LNCAP (cell line): Measurements from ENCODE around the gene TMEM225B.

ENCODE experiments used
- TF ChIP-seq, protein P1 (sequence below): fragments of 450-650 bp; IDR thresholded peaks from 2 replicates; pipeline ENCODE4 v1.5.1; 2017; ENCODE audit warnings: mild to moderate bottlenecking

Gene TMEM225B

DNA sequence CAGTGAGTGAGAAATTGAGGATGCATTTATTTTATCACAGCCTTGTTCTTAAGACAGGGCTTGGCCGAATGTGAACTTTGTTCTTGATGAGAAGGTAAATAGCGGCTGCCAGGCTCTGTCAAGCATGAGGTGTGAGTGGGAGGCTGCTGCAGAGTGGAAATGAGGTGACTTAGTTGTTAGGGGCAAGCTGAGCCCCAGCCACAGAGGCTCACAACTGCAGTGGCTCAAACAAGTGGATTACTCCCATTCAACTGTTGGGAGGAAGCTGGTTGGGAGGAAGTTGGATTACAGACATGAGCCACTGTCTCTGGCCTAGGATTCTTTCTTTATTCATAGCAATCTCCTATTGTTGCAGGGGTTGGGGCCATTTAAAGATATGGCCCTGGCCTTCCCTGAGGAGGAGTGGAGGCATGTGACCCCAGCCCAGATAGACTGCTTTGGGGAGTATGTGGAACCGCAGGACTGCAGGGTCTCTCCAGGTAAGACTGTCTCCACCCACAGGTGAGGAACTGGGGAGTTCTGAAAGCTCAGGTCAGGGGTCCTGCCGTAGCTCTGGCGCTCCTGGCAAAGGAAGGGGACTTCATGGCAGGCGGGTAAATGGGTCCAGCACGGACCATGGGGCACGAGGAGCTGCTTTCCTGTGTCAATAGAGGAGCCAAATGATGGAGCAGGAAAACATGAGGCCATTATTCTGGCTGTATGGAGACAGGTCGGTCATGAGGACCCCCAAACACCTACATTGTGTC is 25.8 kb downstream of the TMEM225B start:
- TF ChIP-seq, protein P1, sequence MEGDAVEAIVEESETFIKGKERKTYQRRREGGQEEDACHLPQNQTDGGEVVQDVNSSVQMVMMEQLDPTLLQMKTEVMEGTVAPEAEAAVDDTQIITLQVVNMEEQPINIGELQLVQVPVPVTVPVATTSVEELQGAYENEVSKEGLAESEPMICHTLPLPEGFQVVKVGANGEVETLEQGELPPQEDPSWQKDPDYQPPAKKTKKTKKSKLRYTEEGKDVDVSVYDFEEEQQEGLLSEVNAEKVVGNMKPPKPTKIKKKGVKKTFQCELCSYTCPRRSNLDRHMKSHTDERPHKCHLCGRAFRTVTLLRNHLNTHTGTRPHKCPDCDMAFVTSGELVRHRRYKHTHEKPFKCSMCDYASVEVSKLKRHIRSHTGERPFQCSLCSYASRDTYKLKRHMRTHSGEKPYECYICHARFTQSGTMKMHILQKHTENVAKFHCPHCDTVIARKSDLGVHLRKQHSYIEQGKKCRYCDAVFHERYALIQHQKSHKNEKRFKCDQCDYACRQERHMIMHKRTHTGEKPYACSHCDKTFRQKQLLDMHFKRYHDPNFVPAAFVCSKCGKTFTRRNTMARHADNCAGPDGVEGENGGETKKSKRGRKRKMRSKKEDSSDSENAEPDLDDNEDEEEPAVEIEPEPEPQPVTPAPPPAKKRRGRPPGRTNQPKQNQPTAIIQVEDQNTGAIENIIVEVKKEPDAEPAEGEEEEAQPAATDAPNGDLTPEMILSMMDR = no peak

DNA sequence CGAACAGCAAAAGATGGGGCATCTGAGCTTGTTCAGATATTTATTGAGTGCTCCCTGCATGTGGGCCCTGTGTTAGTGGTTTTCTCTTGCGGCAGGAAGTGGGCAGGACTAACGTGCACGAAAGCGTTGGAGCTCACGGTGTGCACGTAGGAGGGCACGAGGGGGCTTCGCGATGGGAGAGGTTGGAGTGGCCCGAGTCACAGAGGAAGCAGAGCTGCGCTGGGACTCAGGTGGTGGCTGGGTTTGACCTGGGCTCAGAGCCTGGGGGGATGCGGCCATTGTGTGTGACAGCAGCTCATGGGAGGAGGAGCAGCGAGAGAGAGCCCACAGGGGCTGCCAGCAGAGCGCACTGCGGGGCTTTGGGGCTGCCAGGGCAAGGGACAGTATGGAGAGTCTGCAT is 26.4 kb downstream of the TMEM225B start:
- TF ChIP-seq, protein P1 = no peak

DNA sequence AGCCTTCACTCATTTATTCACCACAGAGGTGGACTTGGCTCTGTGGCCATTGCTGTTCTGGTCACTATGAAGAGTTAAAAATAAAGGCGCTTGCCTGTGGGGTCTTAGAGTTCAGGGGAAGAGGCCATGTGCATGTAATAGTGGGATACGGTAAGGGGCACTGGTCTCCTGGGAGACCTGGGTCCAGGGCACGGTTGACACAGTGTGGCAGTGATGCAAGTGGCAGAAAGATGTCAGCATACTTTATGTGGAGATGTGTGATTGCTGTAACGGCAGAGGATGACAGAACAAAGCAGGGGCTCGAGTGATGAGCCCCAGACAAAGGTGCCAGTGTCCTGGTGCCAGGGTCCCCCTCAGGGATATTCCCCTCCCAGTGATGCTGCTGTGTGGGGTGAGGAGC is 27.3 kb downstream of the TMEM225B start:
- TF ChIP-seq, protein P1 = no peak

DNA sequence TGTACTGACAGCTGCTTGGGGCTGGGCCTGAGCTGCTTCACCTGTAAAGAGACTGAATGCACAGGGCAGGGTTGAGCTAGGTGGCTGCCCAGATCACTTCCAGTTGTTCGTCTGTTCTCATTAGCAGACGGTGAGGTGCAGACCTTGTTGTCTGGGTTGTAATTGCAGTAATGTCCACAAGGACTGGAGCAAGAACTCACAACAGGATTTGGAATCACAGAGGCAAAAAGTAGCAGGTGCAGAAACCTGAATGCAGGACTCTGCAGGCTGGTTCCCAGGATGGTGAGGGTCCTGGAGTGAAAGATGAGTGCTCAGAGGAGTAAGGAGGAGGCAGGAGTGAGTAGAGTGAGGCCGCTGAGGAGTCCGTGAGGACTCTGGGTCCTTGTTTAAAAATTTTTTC is 27.9 kb downstream of the TMEM225B start:
- TF ChIP-seq, protein P1 = no peak

DNA sequence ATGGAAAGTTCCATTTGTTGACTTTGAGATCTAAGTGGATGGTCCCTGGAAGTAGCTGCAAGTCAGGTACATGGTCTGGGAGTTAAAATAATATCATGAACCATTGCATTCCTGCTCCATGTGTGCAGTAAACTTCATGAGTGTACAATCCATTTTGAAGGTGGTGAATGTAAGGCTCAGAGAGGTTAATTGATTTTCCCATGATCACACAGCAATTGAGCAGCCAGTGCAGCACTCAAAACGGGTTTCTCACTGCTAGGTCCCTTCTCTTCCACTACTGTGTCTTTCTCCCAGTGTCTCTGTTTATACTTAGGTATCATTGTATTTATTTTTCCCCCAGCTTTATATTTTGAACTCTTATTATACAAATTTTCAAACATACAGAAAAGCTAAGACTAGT is 28.6 kb downstream of the TMEM225B start:
- TF ChIP-seq, protein P1 = no peak

DNA sequence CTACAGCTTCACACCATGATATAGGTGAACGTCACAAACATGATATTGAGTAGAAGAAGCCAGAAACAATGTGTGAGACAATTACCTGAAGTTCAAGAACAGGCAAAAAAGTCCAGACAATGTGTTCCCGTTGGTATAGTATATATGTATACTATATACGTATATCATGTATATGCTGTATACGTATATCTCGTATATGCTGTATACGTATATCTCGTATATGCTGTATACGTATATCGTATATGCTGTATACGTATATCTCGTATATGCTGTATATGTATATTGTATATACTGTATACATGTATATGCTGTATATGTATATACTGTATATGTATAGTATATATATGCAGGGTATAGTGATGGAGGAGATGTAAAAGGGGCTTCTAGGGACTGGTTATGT is 29.4 kb downstream of the TMEM225B start:
- TF ChIP-seq, protein P1 = no peak

DNA sequence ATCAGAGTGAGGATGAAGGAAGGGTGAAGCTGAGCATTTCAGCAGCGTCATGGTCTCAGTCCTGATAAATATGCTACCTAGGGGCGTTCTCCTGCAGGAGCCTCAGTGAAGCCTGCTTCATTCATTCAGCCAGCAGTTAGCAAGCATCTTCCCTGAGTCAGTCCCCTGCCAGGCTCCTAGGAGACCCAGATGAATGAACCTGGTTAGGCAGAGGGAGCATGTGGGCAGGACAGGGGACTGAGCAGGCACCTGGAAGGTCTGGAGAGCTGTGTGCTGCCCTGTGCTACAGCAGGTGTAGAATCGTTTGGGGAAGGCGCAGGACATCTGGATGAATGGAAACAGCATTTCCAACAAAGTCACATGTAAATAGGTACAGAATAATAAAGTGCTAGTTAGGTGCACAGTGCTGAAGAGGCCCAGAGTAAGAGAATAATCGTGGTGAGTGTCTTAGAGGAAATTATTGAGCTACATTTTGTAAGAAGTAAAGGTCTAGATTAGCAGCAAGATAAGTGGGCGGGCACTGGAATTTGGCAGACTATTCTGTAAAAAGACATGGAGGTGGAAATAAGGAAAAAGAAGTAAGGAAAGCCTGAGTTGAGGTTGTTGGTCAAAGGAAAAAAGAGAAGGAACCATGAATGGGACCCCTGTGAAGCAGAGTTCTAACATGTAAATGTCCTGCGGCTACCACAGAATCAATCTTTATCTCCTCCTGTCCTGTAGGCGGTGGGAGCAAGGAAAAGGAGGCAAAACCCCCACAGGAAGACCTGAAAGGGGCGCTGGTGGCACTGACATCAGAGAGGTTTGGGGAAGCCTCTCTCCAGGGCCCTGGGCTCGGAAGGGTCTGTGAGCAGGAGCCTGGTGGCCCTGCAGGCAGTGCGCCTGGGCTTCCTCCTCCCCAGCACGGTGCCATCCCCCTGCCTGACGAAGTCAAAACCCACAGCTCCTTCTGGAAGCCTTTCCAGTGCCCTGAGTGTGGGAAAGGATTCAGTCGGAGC is 30.7 kb downstream of the TMEM225B start:
- TF ChIP-seq, protein P1 = no peak
